Measurements from ENCODE around the gene CLDN7. TPM values are rescaled to one million over a fixed set of nuclear protein-coding genes. Genes with fewer than 3 reads are reported as not detected.
A peak's percentile ranks its signal among the peaks of the same experiment; 100 is the strongest.

CLDN7 gene
- total and polyA plus RNA-seq, 2 experiments from 2014 or later: 0.51 to 0.83 TPM

GRCh38 chr17:7256766-7257456 is 5.4 kb downstream of the CLDN7 start:
- Histone ChIP-seq H3K27me3 (peaks cover 15% of the 10 kb centered on the region), H3K9me3 (ENCODE audit: low read depth) (no peaks in the 10 kb centered on the region), H3K4me1 (ENCODE audit: low read depth) (peaks cover 5% of the 10 kb centered on the region), H3K4me3 (no peak overlapping the region), H3K36me3 (peaks cover 22% of the 10 kb centered on the region), H3K27ac (no peak overlapping the region)
- no peak for DNase-seq (ENCODE audit: low read depth in 1 of 2, low spot score in 1 of 2)
- TF ChIP-seq CTCF (IDR thresholded peaks at IDR 0.05; ENCODE audit: low read depth, low read length): no peak

- TF ChIP-seq CTCF (IDR thresholded peaks at IDR 0.05; ENCODE audit: low read depth, low read length): no peak
- H3K27me3 ChIP-seq: no peaks in the 10 kb centered on the region
- no peak overlapping the region for H3K4me3 ChIP-seq
- H3K36me3 ChIP-seq: peaks cover 22% of the 10 kb centered on the region
- no peak for DNase-seq (ENCODE audit: low read depth in 1 of 2, low spot score in 1 of 2)
- H3K27ac ChIP-seq: no peak overlapping the region
- H3K9me3 ChIP-seq (ENCODE audit: low read depth): no peaks in the 10 kb centered on the region
- H3K4me1 ChIP-seq (ENCODE audit: low read depth): peaks cover 8% of the 10 kb centered on the region
Measured at GRCh38 chr17:7254511-7254910, 7.8 kb downstream of the CLDN7 start.

- H3K4me3 ChIP-seq: peak overlapping the region; percentile 69
- no peak for DNase-seq (ENCODE audit: low read depth in 1 of 2, low spot score in 1 of 2)
- peaks cover 14% of the 10 kb centered on the region for H3K36me3 ChIP-seq
- H3K27me3 ChIP-seq: no peaks in the 10 kb centered on the region
- H3K9me3 ChIP-seq (ENCODE audit: low read depth): no peaks in the 10 kb centered on the region
- TF ChIP-seq CTCF (IDR thresholded peaks at IDR 0.05; ENCODE audit: low read depth, low read length): no peak
- H3K4me1 ChIP-seq (ENCODE audit: low read depth): peaks cover 19% of the 10 kb centered on the region
- H3K27ac ChIP-seq: peak overlapping the region; percentile 99
Measured at GRCh38 chr17:7253082-7253481, 9.2 kb downstream of the CLDN7 start.

- Histone ChIP-seq H3K27me3 (no peaks in the 10 kb centered on the region), H3K27ac (peak within 1 kb of the TSS; percentile 99), H3K9me3 (ENCODE audit: low read depth) (no peaks in the 10 kb centered on the region), H3K36me3 (peaks cover 9% of the 10 kb centered on the region), H3K4me3 (peak within 1 kb of the TSS; percentile 69), H3K4me1 (ENCODE audit: low read depth) (peaks cover 19% of the 10 kb centered on the region)
- DNase-seq (ENCODE audit: low read depth in 1 of 2, low spot score in 1 of 2): peak; percentile 94 to 97
- TF ChIP-seq CTCF (IDR thresholded peaks at IDR 0.05; ENCODE audit: low read depth, low read length): peak; percentile 10
Measured at GRCh38 chr17:7252176-7253043, 9.9 kb downstream of the CLDN7 start, which contains the start of gene ELP5. Gene ELP5 (plus strand): TSS chr17:7252215. CDS start chr17:7252551, 336 bp downstream.

GRCh38 chr17:7251661-7252175 is 10.6 kb downstream of the CLDN7 start, which contains the start of gene CTDNEP1:
Gene CTDNEP1 (minus strand): TSS chr17:7251734. CDS start chr17:7251296, 438 bp downstream.
- Histone ChIP-seq H3K27ac (peak within 1 kb of the TSS; percentile 99), H3K27me3 (no peaks in the 10 kb centered on the region), H3K9me3 (ENCODE audit: low read depth) (no peaks in the 10 kb centered on the region), H3K4me1 (ENCODE audit: low read depth) (peaks cover 19% of the 10 kb centered on the region), H3K36me3 (peaks cover 8% of the 10 kb centered on the region), H3K4me3 (peak within 1 kb of the TSS; percentile 69)
- no peak for TF ChIP-seq CTCF (IDR thresholded peaks at IDR 0.05; ENCODE audit: low read depth, low read length)
- DNase-seq (ENCODE audit: low read depth in 1 of 2, low spot score in 1 of 2): peak; percentile 98 to 100
